ENCODE measurements around the gene ACSM5.

Gene ACSM5

GRCh38 chr16:20397468-20398074, 11.8 kb upstream of the ACSM5 start:
- in situ Hi-C loops (cut with MboI; ENCODE audit: low pct_unique_long_range_greater_than_20kb, low sequenced_read_pairs, unreplicated experiment) = no loop called here
- TF ChIP-seq CTCF (IDR thresholded peaks at IDR 0.05; ENCODE audit: extremely low read depth, insufficient read depth, missing control alignments) = no peak
- DNase-seq (ENCODE audit: low spot score) = no peak

GRCh38 chr16:20398603-20399002, 10.7 kb upstream of the ACSM5 start:
- no peak for DNase-seq (ENCODE audit: low spot score)
- in situ Hi-C loops (cut with MboI; ENCODE audit: low pct_unique_long_range_greater_than_20kb, low sequenced_read_pairs, unreplicated experiment) = no loop called here
- no peak for TF ChIP-seq CTCF (IDR thresholded peaks at IDR 0.05; ENCODE audit: extremely low read depth, insufficient read depth, missing control alignments)

GRCh38 chr16:20399185-20399584, 10.1 kb upstream of the ACSM5 start:
- in situ Hi-C loops (cut with MboI; ENCODE audit: low pct_unique_long_range_greater_than_20kb, low sequenced_read_pairs, unreplicated experiment) = no loop called here
- no peak for TF ChIP-seq CTCF (IDR thresholded peaks at IDR 0.05; ENCODE audit: extremely low read depth, insufficient read depth, missing control alignments)
- no peak for DNase-seq (ENCODE audit: low spot score)

- TF ChIP-seq CTCF (IDR thresholded peaks at IDR 0.05; ENCODE audit: extremely low read depth, insufficient read depth, missing control alignments) = no peak
- in situ Hi-C loops (cut with MboI; ENCODE audit: low pct_unique_long_range_greater_than_20kb, low sequenced_read_pairs, unreplicated experiment) = loop anchor here (25.0 kb wide), 1 partner anchor 311 kb away; no protein-coding TSS in a partner anchor
- no peak for DNase-seq (ENCODE audit: low spot score)
Measured at GRCh38 chr16:20401066-20401465, 8.3 kb upstream of the ACSM5 start.

GRCh38 chr16:20401475-20402016, 7.8 kb upstream of the ACSM5 start:
- in situ Hi-C loops (cut with MboI; ENCODE audit: low pct_unique_long_range_greater_than_20kb, low sequenced_read_pairs, unreplicated experiment) = loop anchor here (25.0 kb wide), 1 partner anchor 311 kb away; no protein-coding TSS in a partner anchor
- TF ChIP-seq CTCF (IDR thresholded peaks at IDR 0.05; ENCODE audit: extremely low read depth, insufficient read depth, missing control alignments) = no peak
- DNase-seq (ENCODE audit: low spot score) = no peak

GRCh38 chr16:20402651-20403050, 6.7 kb upstream of the ACSM5 start:
- DNase-seq (ENCODE audit: low spot score) = no peak
- no peak for TF ChIP-seq CTCF (IDR thresholded peaks at IDR 0.05; ENCODE audit: extremely low read depth, insufficient read depth, missing control alignments)
- in situ Hi-C loops (cut with MboI; ENCODE audit: low pct_unique_long_range_greater_than_20kb, low sequenced_read_pairs, unreplicated experiment) = loop anchor here (25.0 kb wide), 1 partner anchor 310 kb away; no protein-coding TSS in a partner anchor
